OCI-LY1 (cell line): ENCODE data around the gene CPVL.

Experiments
- H2AFZ ChIP-seq: fragments of 200-600 bp; sonication (generic), shearing (Covaris generic); 2 replicates; pipeline ENCODE4 v1.6.0; 2014; ENCODE audit warnings: antibody characterized with exemption, mild to moderate bottlenecking, low read length
- H3F3A ChIP-seq: fragments of 200-600 bp; sonication (generic), shearing (Covaris generic); 2 replicates; pipeline ENCODE4 v1.6.0; 2014; ENCODE audit warnings: mild to moderate bottlenecking, antibody characterized with exemption, low read length, moderate library complexity; ENCODE audit not compliant: insufficient read depth
- H3K27ac ChIP-seq: fragments of 200-600 bp; sonication (generic); 2 replicates; pipeline ENCODE4 v1.5.1; 2014; ENCODE audit warnings: low read length, mixed run types, mild to moderate bottlenecking, low read depth; ENCODE audit not compliant: poor library complexity, severe bottlenecking
- H3K27me3 ChIP-seq: fragments of 200-600 bp; sonication (generic); 2 replicates; pipeline ENCODE4 v1.6.0; 2014; ENCODE audit warnings: antibody characterized with exemption, mild to moderate bottlenecking, low read length, moderate library complexity; ENCODE audit not compliant: insufficient read depth
- H3K36me3 ChIP-seq: fragments of 200-600 bp; sonication (generic); 2 replicates; pipeline ENCODE4 v1.6.1; 2014; ENCODE audit warnings: mild to moderate bottlenecking, antibody characterized with exemption, low read length, moderate library complexity, mixed read lengths; ENCODE audit not compliant: insufficient read depth
- H3K4me1 ChIP-seq: fragments of 200-600 bp; sonication (generic); 2 replicates; pipeline ENCODE4 v1.5.1; 2014; ENCODE audit warnings: mild to moderate bottlenecking, low read length, moderate library complexity; ENCODE audit not compliant: insufficient read depth, severe bottlenecking
- H3K4me2 ChIP-seq: fragments of 200-600 bp; sonication (generic), shearing (Covaris generic); 2 replicates; pipeline ENCODE4 v1.6.1; 2014; ENCODE audit warnings: low read length
- H3K4me3 ChIP-seq: fragments of 200-600 bp; sonication (generic); 2 replicates; pipeline ENCODE4 v1.5.1; 2014; ENCODE audit warnings: low read length, low read depth, mild to moderate bottlenecking, mixed read lengths; ENCODE audit not compliant: poor library complexity, severe bottlenecking
- H3K79me2 ChIP-seq: fragments of 200-600 bp; shearing (Covaris generic); 2 replicates; pipeline ENCODE4 v1.6.1; 2016; ENCODE audit warnings: mixed run types, low read length, mixed read lengths; ENCODE audit not compliant: insufficient read depth
- H3K9ac ChIP-seq: fragments of 200-600 bp; sonication (generic), shearing (Covaris generic); 2 replicates; pipeline ENCODE4 v1.6.1; 2014; ENCODE audit warnings: mild to moderate bottlenecking, low read length, mixed read lengths
- H3K9me2 ChIP-seq: fragments of 200-600 bp; sonication (generic), shearing (Covaris generic); 2 replicates; pipeline ENCODE4 v1.6.1; 2014; ENCODE audit warnings: low read depth, mild to moderate bottlenecking, low read length, mixed read lengths
- H3K9me3 ChIP-seq: fragments of 200-600 bp; shearing (Covaris generic); 2 replicates; pipeline ENCODE4 v1.6.1; 2014; ENCODE audit warnings: low read length, mixed read lengths
- H4K20me1 ChIP-seq: fragments of 200-600 bp; sonication (generic), shearing (Covaris generic); 2 replicates; pipeline ENCODE4 v1.6.0; 2016; ENCODE audit warnings: mild to moderate bottlenecking, low read length; ENCODE audit not compliant: insufficient read depth
- EZH2 ChIP-seq: fragments of 200-600 bp; sonication (generic), shearing (Covaris generic); IDR thresholded peaks from 2 replicates; pipeline ENCODE4 v1.8.0; 2017; ENCODE audit warnings: borderline replicate concordance, mixed run types, mild to moderate bottlenecking, antibody characterized with exemption, low read length, moderate library complexity, mixed read lengths
- TF ChIP-seq, protein P1 (sequence below): fragments of 200-600 bp; sonication (generic), shearing (Covaris generic); IDR thresholded peaks from 2 replicates; pipeline ENCODE4 v1.5.1; 2017; ENCODE audit warnings: mild to moderate bottlenecking, antibody characterized with exemption, low read length, moderate library complexity, mixed read lengths

CPVL gene

GRCh38 chr7:29039821-29040578, 106.3 kb downstream of the CPVL start:
- no peaks in the 10 kb centered on the region for H3K4me1 ChIP-seq
- H3K79me2 ChIP-seq = no peaks in the 10 kb centered on the region
- H3K36me3 ChIP-seq = no peaks in the 10 kb centered on the region
- H4K20me1 ChIP-seq = no peaks in the 10 kb centered on the region
- no peaks in the 10 kb centered on the region for H3K9me2 ChIP-seq
- TF ChIP-seq, protein P1, sequence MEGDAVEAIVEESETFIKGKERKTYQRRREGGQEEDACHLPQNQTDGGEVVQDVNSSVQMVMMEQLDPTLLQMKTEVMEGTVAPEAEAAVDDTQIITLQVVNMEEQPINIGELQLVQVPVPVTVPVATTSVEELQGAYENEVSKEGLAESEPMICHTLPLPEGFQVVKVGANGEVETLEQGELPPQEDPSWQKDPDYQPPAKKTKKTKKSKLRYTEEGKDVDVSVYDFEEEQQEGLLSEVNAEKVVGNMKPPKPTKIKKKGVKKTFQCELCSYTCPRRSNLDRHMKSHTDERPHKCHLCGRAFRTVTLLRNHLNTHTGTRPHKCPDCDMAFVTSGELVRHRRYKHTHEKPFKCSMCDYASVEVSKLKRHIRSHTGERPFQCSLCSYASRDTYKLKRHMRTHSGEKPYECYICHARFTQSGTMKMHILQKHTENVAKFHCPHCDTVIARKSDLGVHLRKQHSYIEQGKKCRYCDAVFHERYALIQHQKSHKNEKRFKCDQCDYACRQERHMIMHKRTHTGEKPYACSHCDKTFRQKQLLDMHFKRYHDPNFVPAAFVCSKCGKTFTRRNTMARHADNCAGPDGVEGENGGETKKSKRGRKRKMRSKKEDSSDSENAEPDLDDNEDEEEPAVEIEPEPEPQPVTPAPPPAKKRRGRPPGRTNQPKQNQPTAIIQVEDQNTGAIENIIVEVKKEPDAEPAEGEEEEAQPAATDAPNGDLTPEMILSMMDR = no peak
- TF ChIP-seq EZH2 = no peak
- no peak overlapping the region for H3K9ac ChIP-seq
- no peak overlapping the region for H3K4me3 ChIP-seq
- H3F3A ChIP-seq = no peaks in the 10 kb centered on the region
- no peak overlapping the region for H3K27ac ChIP-seq
- no peak overlapping the region for H3K4me2 ChIP-seq
- no peak overlapping the region for H2AFZ ChIP-seq
- H3K9me3 ChIP-seq = no peaks in the 10 kb centered on the region
- H3K27me3 ChIP-seq = no peaks in the 10 kb centered on the region

GRCh38 chr7:29038463-29038862, 107.9 kb downstream of the CPVL start:
- Histone ChIP-seq H3K9ac (no peak overlapping the region), H4K20me1 (no peaks in the 10 kb centered on the region), H2AFZ (no peak overlapping the region), H3K9me3 (no peaks in the 10 kb centered on the region), H3K9me2 (no peaks in the 10 kb centered on the region), H3K4me2 (no peak overlapping the region), H3F3A (no peaks in the 10 kb centered on the region), H3K4me1 (no peaks in the 10 kb centered on the region), H3K27ac (no peak overlapping the region), H3K36me3 (no peaks in the 10 kb centered on the region), H3K4me3 (no peak overlapping the region), H3K79me2 (no peaks in the 10 kb centered on the region), H3K27me3 (no peaks in the 10 kb centered on the region)
- TF ChIP-seq EZH2 = no peak
- TF ChIP-seq, protein P1 = no peak

DNA sequence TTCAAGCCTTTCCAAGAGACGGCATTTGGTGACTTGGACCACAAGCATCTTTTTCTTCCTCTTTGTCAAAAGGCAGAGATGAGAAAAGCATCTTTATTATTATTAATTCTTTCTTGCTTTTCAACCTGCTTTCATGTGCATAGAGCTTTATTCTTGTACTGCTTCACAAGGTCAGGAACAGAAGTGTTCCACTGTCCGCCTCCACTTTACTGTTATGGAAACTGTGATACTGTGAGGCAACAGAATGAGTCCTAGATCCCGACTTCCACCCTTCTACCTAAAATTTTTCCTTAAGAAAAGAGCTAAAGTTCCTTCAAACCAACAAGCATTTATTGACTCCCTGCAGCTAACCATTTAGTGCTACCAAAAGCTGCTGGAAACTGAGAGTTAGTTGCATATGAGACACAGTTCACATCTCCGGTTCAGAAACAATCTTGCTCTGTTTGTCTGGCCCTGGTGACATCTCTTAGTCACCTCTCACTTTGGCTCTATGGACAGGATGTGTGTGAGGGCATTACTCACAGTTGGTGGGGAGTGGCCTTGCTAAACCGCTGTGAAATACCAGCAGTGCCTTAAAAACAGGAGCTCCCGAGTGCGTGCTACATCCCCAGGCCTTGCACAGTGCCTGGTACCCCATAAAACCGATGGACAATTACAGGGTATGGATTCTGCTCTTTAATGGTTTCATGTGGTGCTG, 111.1 kb downstream of the CPVL start:
- no peaks in the 10 kb centered on the region for H3K9me2 ChIP-seq
- no peak overlapping the region for H3K27ac ChIP-seq
- no peak overlapping the region for H3K4me3 ChIP-seq
- no peak overlapping the region for H3K9ac ChIP-seq
- H3K4me1 ChIP-seq = no peaks in the 10 kb centered on the region
- H3K27me3 ChIP-seq = no peaks in the 10 kb centered on the region
- H3K79me2 ChIP-seq = no peaks in the 10 kb centered on the region
- H2AFZ ChIP-seq = no peak overlapping the region
- no peaks in the 10 kb centered on the region for H3K36me3 ChIP-seq
- no peaks in the 10 kb centered on the region for H4K20me1 ChIP-seq
- no peaks in the 10 kb centered on the region for H3F3A ChIP-seq
- no peak overlapping the region for H3K4me2 ChIP-seq
- H3K9me3 ChIP-seq = no peaks in the 10 kb centered on the region
- TF ChIP-seq, protein P1 = no peak
- no peak for TF ChIP-seq EZH2
